NT2/D1 (cell line): Measurements from ENCODE around the gene NOX5.

Experiments
- DNase-seq: peaks from one replicate; pipeline ENCODE4 v3.0.0-alpha.2; 2011; ENCODE audit warnings: low read depth, low spot score
- H3K27me3 ChIP-seq: 2 replicates; pipeline ENCODE4 v1.6.0; 2011; ENCODE audit warnings: mild to moderate bottlenecking; ENCODE audit not compliant: insufficient read length, insufficient read depth
- H3K36me3 ChIP-seq: 2 replicates; pipeline ENCODE4 v1.6.1; 2011; ENCODE audit warnings: mild to moderate bottlenecking, low read length, mixed read lengths; ENCODE audit not compliant: insufficient read depth, insufficient read length
- H3K4me1 ChIP-seq: 2 replicates; pipeline ENCODE4 v1.5.1; 2011; ENCODE audit not compliant: insufficient read depth, insufficient read length
- H3K4me3 ChIP-seq: 2 replicates; pipeline ENCODE4 v1.5.1; 2011; ENCODE audit warnings: low read depth; ENCODE audit not compliant: insufficient read length
- H3K9ac ChIP-seq: 2 replicates; pipeline ENCODE4 v1.6.0; 2011; ENCODE audit warnings: low read depth; ENCODE audit not compliant: insufficient read length
- H3K9me3 ChIP-seq: 2 replicates; pipeline ENCODE4 v1.5.1; 2011; ENCODE audit warnings: mild to moderate bottlenecking, low read length; ENCODE audit not compliant: insufficient read depth
- SUZ12 ChIP-seq: IDR thresholded peaks from 2 replicates; pipeline ENCODE4 v1.6.1; 2011; ENCODE audit not compliant: insufficient read length, insufficient read depth; ENCODE audit errors: extremely low read depth
- YY1 ChIP-seq: IDR thresholded peaks from 2 replicates; pipeline ENCODE4 v1.6.1; 2011; ENCODE audit not compliant: insufficient read length, insufficient read depth
- ZNF274 ChIP-seq: IDR thresholded peaks from 2 replicates; pipeline ENCODE4 v1.6.1; 2011; ENCODE audit warnings: mild to moderate bottlenecking, low read depth, low read length

Gene NOX5

GRCh38 chr15:69091654-69092053 is 77.2 kb downstream of the NOX5 start:
- Histone ChIP-seq H3K4me1 (peaks cover 17% of the 10 kb centered on the region), H3K4me3 (no peak overlapping the region), H3K9ac (no peak overlapping the region), H3K9me3 (no peaks in the 10 kb centered on the region), H3K27me3 (peaks cover 6% of the 10 kb centered on the region), H3K36me3 (no peaks in the 10 kb centered on the region)
- TF ChIP-seq ZNF274 (no peak), YY1 (no peak)
- no peak for DNase-seq

DNA sequence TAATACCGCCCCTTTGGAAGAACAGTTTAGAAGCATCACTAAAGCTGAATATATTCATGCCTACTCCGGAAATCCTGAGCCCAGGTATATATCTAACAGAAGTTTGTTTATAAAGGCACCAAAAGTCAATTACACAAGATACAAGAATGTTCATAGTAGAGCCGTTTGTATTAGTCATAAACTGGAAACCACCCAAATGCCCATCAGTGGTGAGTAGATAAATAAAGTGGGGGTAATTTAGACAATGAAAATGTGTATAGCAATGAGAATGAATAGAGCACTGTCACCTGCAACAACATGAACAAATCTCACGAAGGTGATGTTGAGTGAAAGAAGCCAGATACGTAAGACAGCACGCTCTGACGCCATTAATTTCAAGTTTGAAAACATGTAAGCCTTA is 77.7 kb downstream of the NOX5 start:
- Histone ChIP-seq H3K4me1 (peaks cover 15% of the 10 kb centered on the region), H3K36me3 (no peaks in the 10 kb centered on the region), H3K9ac (no peak overlapping the region), H3K27me3 (peaks cover 6% of the 10 kb centered on the region), H3K9me3 (no peaks in the 10 kb centered on the region), H3K4me3 (no peak overlapping the region)
- TF ChIP-seq YY1 (no peak), ZNF274 (no peak), SUZ12 (no peak)
- no peak for DNase-seq

GRCh38 chr15:69093127-69093526 is 78.6 kb downstream of the NOX5 start:
- Histone ChIP-seq H3K4me1 (peaks cover 9% of the 10 kb centered on the region), H3K27me3 (no peaks in the 10 kb centered on the region), H3K4me3 (no peak overlapping the region), H3K36me3 (no peaks in the 10 kb centered on the region), H3K9me3 (no peaks in the 10 kb centered on the region), H3K9ac (no peak overlapping the region)
- TF ChIP-seq ZNF274 (no peak), YY1 (no peak), SUZ12 (no peak)
- DNase-seq = no peak

GRCh38 chr15:69093614-69094013 is 79.1 kb downstream of the NOX5 start:
- Histone ChIP-seq H3K27me3 (no peaks in the 10 kb centered on the region), H3K4me3 (no peak overlapping the region), H3K36me3 (no peaks in the 10 kb centered on the region), H3K4me1 (peaks cover 7% of the 10 kb centered on the region), H3K9ac (no peak overlapping the region), H3K9me3 (no peaks in the 10 kb centered on the region)
- DNase-seq = no peak
- no peak for TF ChIP-seq SUZ12
- no peak for TF ChIP-seq ZNF274
- TF ChIP-seq YY1 = no peak

GRCh38 chr15:69094124-69094921 is 79.8 kb downstream of the NOX5 start:
- Histone ChIP-seq H3K4me3 (no peak overlapping the region), H3K9ac (no peak overlapping the region), H3K9me3 (no peaks in the 10 kb centered on the region), H3K27me3 (no peaks in the 10 kb centered on the region), H3K36me3 (no peaks in the 10 kb centered on the region), H3K4me1 (peaks cover 7% of the 10 kb centered on the region)
- DNase-seq = no peak
- no peak for TF ChIP-seq YY1
- no peak for TF ChIP-seq ZNF274
- no peak for TF ChIP-seq SUZ12

GRCh38 chr15:69095274-69095673 is 80.8 kb downstream of the NOX5 start:
- TF ChIP-seq SUZ12 = no peak
- no peaks in the 10 kb centered on the region for H3K27me3 ChIP-seq
- H3K4me3 ChIP-seq = no peak overlapping the region
- DNase-seq = no peak
- H3K4me1 ChIP-seq = peaks cover 7% of the 10 kb centered on the region
- no peaks in the 10 kb centered on the region for H3K9me3 ChIP-seq
- no peaks in the 10 kb centered on the region for H3K36me3 ChIP-seq
- H3K9ac ChIP-seq = no peak overlapping the region

- TF ChIP-seq ZNF274 (no peak), SUZ12 (no peak), YY1 (no peak)
- Histone ChIP-seq H3K36me3 (no peaks in the 10 kb centered on the region), H3K9ac (no peak overlapping the region), H3K4me3 (no peak overlapping the region), H3K4me1 (peaks cover 9% of the 10 kb centered on the region), H3K9me3 (no peaks in the 10 kb centered on the region), H3K27me3 (peaks cover under 1% of the 10 kb centered on the region)
- DNase-seq = no peak
Observed at GRCh38 chr15:69096196-69096595, 81.7 kb downstream of the NOX5 start.
